ACC112 (cell line): ENCODE results near the gene MPHOSPH8.

Source experiments
- H2AFZ ChIP-seq: fragments of 200-600 bp; sonication (generic); one replicate; pipeline ENCODE4 v1.6.0; 2017; ENCODE audit warnings: antibody characterized with exemption, low read length; ENCODE audit not compliant: unreplicated experiment
- H3K27ac ChIP-seq: fragments of 200-600 bp; sonication (generic); 2 replicates; pipeline ENCODE4 v1.5.1; 2014; ENCODE audit warnings: low read depth, mild to moderate bottlenecking, antibody characterized with exemption, low read length, moderate library complexity
- H3K27me3 ChIP-seq: fragments of 200-600 bp; sonication (generic); 2 replicates; pipeline ENCODE4 v1.6.1; 2014; ENCODE audit warnings: mild to moderate bottlenecking, antibody characterized with exemption, low read length, moderate library complexity, mixed read lengths; ENCODE audit not compliant: insufficient read depth
- H3K36me3 ChIP-seq: fragments of 200-600 bp; sonication (generic); 2 replicates; pipeline ENCODE4 v1.6.1; 2016; ENCODE audit warnings: mild to moderate bottlenecking, antibody characterized with exemption, low read length, moderate library complexity, mixed read lengths; ENCODE audit not compliant: insufficient read depth
- H3K4me1 ChIP-seq: fragments of 200-600 bp; sonication (generic); one replicate; pipeline ENCODE4 v1.6.1; 2016; ENCODE audit warnings: low read length, mixed read lengths; ENCODE audit not compliant: insufficient read depth, unreplicated experiment, control insufficient read depth
- H3K4me3 ChIP-seq: fragments of 200-600 bp; sonication (generic); 2 replicates; pipeline ENCODE4 v1.5.1; 2014; ENCODE audit warnings: mild to moderate bottlenecking, low read depth, low read length
- H3K79me2 ChIP-seq: fragments of 200-600 bp; sonication (generic); one replicate; pipeline ENCODE4 v1.6.0; 2016; ENCODE audit warnings: low read length; ENCODE audit not compliant: control insufficient read depth, unreplicated experiment, insufficient read depth

Gene MPHOSPH8, protein sequence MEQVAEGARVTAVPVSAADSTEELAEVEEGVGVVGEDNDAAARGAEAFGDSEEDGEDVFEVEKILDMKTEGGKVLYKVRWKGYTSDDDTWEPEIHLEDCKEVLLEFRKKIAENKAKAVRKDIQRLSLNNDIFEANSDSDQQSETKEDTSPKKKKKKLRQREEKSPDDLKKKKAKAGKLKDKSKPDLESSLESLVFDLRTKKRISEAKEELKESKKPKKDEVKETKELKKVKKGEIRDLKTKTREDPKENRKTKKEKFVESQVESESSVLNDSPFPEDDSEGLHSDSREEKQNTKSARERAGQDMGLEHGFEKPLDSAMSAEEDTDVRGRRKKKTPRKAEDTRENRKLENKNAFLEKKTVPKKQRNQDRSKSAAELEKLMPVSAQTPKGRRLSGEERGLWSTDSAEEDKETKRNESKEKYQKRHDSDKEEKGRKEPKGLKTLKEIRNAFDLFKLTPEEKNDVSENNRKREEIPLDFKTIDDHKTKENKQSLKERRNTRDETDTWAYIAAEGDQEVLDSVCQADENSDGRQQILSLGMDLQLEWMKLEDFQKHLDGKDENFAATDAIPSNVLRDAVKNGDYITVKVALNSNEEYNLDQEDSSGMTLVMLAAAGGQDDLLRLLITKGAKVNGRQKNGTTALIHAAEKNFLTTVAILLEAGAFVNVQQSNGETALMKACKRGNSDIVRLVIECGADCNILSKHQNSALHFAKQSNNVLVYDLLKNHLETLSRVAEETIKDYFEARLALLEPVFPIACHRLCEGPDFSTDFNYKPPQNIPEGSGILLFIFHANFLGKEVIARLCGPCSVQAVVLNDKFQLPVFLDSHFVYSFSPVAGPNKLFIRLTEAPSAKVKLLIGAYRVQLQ

DNA sequence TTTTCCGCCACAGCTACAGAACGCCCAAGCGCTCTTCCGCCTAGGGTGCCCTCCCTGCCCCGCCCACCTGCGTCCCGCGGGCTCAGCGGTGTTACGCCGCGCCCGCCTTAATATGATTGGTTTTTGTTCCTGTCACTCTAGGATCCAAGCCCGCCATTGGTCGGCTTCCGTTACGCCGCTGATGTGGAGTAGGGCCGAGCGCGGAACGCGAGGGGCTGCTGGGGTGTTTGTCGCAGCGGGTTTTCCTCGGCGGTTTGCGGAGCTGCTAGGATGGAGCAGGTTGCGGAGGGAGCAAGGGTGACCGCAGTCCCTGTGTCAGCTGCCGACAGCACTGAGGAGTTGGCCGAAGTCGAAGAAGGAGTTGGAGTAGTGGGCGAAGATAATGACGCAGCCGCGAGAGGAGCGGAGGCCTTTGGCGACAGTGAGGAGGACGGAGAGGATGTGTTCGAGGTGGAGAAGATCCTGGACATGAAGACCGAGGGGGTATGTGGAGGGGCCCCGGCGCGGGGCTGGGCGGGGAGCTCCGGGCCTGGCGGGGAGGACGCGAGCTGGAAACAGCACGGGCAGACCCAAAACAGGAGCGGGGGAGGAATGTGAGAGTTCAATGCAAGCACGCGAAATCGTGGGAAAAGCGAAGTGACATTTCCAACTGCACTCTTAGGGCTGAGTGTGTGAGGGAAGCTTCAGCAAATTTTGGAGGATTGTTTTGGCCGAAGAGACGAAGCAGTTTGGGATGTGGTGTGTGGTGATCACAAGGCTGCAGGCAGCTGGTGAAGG, at the start of gene MPHOSPH8:
TSS of gene MPHOSPH8 (plus strand) at position 181 of the 777 bp plus-strand sequence. CDS start at position 271, 90 bp downstream.
- H3K4me1 ChIP-seq = peaks cover 8% of the 10 kb centered on the region
- peak within 1 kb of the TSS; percentile 49; the same call in 1 of the 2 replicates for H3K27ac ChIP-seq
- H3K27me3 ChIP-seq = no peaks in the 10 kb centered on the region
- H3K36me3 ChIP-seq = no peaks in the 10 kb centered on the region
- H3K4me3 ChIP-seq = peak within 1 kb of the TSS; percentile 96
- peaks cover 44% of the 10 kb centered on the region for H3K79me2 ChIP-seq
- peak within 1 kb of the TSS; percentile 93 for H2AFZ ChIP-seq

DNA sequence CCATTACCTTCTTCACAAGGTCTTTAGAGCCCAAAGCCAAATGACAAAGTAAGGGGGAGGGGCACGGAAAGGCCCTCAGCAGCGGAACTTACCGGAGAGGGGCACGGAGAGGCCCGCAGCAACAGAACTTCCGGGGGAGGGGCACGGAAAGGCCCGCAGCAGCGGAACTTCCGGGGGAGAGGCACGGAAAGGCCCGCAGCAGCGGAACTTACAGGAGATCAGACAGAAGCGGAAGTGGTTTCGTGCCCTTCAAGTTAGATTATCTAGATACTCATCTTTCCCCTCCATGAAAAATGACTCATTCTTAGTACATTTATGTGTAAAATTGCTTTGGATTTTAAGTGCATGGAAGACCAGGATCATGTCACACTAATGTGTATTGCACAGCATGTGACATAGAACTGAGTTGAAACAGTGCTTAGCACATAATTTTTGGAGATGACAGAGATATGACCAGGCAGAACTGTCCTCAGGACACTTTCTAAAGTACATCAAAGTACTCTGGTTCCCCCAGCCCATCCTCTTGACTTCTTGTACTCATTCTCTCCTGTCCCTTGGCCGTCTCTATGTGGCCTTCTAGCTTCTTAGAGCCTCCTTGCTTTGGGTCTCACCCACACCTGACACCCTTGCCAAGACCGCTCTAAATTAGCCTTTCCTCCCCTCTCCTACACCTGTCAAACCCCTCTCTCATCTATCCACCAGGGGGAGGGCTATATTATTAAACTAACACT, 46.4 kb upstream of the MPHOSPH8 start:
- no peaks in the 10 kb centered on the region for H3K27me3 ChIP-seq
- no peaks in the 10 kb centered on the region for H3K79me2 ChIP-seq
- no peaks in the 10 kb centered on the region for H3K36me3 ChIP-seq
- H3K4me3 ChIP-seq = no peak overlapping the region
- H2AFZ ChIP-seq = no peak overlapping the region
- no peaks in the 10 kb centered on the region for H3K4me1 ChIP-seq
- no peak overlapping the region for H3K27ac ChIP-seq

DNA sequence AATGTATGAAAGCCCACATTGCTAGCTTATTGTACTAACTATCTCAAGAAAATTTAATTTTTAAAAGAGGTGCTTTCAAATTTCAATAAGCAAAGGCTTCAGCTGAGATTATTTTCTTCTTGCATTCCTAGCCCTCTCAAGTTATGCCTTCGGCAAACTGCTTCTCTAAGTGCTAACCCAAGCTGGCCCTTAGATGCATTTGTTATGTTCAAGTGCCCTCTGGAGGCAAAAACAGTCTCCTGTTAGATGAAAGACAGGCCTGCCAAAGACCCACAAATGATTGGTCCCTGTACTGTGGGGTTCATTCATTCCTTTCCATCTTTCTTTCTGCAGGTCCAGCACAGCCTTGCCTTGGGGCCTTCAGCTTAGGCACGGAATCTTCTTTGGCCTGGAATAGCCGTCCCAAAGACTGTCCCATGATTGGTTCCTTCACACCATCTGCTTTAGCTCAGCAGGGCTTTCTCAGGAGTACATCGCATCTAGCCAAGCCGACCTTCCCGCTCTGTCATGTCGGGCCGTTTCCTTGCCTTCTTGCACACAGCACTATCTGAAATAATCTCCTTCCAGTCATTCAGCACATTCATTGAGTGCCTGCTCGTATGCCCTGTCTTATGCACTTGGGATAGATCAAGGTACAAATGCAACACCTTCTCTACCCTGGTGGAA, 45.7 kb upstream of the MPHOSPH8 start:
- Histone ChIP-seq H3K36me3 (no peaks in the 10 kb centered on the region), H3K4me3 (no peak overlapping the region), H3K4me1 (no peaks in the 10 kb centered on the region), H2AFZ (no peak overlapping the region), H3K79me2 (no peaks in the 10 kb centered on the region), H3K27me3 (no peaks in the 10 kb centered on the region), H3K27ac (no peak overlapping the region)

DNA sequence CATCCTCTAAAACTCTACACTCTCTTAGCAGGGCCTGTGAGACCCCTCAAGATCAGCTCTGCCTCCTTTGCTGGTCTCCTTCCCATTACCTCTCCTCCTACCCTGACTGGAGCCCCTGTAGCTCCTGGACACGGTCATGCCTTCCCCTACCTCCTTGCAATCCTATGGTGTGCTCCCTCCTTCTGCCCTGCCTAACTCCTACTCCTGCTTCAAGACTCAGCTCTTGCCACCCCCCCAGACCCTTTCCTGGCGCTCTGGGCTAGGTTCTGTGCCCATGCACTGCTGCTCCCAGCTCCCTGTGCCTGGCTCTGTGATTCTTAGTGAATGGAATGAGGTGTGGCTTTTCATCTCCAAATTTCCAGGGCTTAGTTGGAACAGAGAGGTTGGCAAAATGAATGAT, 44.1 kb upstream of the MPHOSPH8 start:
- H3K27ac ChIP-seq = no peak overlapping the region
- H3K79me2 ChIP-seq = no peaks in the 10 kb centered on the region
- no peaks in the 10 kb centered on the region for H3K4me1 ChIP-seq
- H3K36me3 ChIP-seq = no peaks in the 10 kb centered on the region
- H3K27me3 ChIP-seq = no peaks in the 10 kb centered on the region
- no peak overlapping the region for H2AFZ ChIP-seq
- H3K4me3 ChIP-seq = no peak overlapping the region

DNA sequence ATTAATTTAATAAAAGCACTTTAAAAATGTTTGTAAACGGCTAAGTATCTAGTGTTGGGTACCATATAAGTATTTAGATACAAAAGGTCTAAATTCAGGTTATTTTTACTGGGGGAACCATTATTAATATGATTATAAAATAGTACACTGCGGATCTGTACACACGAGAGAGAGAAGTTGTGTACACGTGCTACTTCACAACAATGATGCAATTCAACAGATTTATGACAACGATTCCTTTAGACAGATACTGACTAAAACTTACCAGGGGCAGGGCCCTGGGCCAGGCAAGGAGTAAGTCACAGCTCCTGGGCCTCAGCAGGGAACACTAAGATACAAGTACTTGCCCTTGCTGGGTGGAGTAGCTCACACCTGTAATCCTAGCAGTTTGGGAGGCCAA, 43.0 kb upstream of the MPHOSPH8 start:
- Histone ChIP-seq H3K79me2 (no peaks in the 10 kb centered on the region), H3K27ac (no peak overlapping the region), H2AFZ (no peak overlapping the region), H3K4me1 (no peaks in the 10 kb centered on the region), H3K4me3 (no peak overlapping the region), H3K36me3 (no peaks in the 10 kb centered on the region), H3K27me3 (no peaks in the 10 kb centered on the region)

DNA sequence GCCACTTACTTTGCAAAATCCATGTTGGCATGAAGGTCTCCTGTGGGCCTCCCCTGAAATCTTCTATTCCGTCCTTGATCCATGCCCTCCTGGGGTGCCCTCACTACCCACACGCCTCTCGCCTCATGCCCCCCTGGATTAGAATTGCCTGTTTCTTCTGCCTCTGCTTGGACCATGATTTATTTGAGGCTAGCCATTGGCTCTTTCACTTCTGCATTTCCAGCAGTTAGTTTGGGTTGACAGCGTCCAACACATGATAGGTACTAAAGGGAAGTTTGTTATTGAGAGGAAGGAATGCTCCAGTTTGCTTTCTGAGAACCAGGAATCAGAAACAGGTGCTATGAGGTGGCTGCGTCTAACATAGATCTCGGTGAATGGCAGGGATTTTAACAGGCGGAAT, 41.6 kb upstream of the MPHOSPH8 start:
- Histone ChIP-seq H3K36me3 (no peaks in the 10 kb centered on the region), H3K4me3 (no peak overlapping the region), H3K27ac (no peak overlapping the region), H3K79me2 (no peaks in the 10 kb centered on the region), H3K4me1 (peaks cover 2% of the 10 kb centered on the region), H3K27me3 (no peaks in the 10 kb centered on the region), H2AFZ (no peak overlapping the region)

DNA sequence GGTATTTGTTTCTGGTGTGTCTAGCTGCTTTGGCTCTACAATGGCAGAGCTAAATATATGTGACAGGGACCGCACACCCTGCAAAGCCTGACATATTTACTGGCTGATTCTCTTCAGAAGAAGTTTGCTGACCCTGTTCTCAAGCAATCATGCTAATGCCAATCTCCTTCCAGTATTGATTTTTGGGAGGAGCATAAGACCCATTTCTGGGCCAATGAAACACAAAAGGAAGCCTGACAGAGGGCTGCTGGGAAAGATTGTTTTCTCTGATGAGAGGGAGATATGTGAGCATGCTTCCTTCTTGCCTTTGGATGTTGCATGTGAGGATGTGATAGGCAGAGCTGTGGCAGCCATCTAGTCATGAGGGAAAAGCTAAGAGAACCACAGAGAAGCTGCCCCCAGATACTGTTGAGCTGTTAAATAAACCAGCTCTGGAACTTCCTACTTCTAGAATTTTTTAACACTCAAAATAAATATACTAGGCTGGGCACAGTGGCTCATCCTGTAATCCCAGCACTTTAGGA, 40.7 kb upstream of the MPHOSPH8 start:
- H3K79me2 ChIP-seq = no peaks in the 10 kb centered on the region

DNA sequence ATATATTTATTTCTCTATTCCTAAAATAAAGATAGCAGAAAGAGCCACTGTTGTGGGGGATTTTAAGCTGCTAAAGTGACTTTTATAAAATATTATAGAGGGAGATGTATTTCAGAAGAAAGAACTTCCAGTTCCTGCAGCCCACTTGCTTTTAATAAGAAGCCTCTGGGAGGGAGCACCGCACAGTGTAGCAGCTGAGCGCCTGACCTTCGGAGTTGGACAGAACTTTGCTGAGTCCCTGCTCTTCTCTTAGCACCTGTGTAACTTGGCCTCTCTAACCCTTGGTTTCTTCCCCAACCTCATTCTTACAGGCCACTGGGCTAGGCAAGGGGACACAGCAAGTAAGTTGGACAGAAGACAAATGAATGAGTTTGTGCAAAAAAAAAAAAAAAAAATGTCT, 37.4 kb upstream of the MPHOSPH8 start:
- no peaks in the 10 kb centered on the region for H3K36me3 ChIP-seq
- H2AFZ ChIP-seq = no peak overlapping the region
- H3K27ac ChIP-seq = no peak overlapping the region
- no peaks in the 10 kb centered on the region for H3K27me3 ChIP-seq
- no peak overlapping the region for H3K4me3 ChIP-seq
- H3K4me1 ChIP-seq = peaks cover 5% of the 10 kb centered on the region
- no peaks in the 10 kb centered on the region for H3K79me2 ChIP-seq

More for the DNA sequence above, 40.7 kb upstream of the MPHOSPH8 start:
- no peaks in the 10 kb centered on the region for H3K27me3 ChIP-seq
- no peak overlapping the region for H2AFZ ChIP-seq
- no peaks in the 10 kb centered on the region for H3K36me3 ChIP-seq
- H3K4me1 ChIP-seq = peaks cover 5% of the 10 kb centered on the region
- no peak overlapping the region for H3K27ac ChIP-seq
- no peak overlapping the region for H3K4me3 ChIP-seq

DNA sequence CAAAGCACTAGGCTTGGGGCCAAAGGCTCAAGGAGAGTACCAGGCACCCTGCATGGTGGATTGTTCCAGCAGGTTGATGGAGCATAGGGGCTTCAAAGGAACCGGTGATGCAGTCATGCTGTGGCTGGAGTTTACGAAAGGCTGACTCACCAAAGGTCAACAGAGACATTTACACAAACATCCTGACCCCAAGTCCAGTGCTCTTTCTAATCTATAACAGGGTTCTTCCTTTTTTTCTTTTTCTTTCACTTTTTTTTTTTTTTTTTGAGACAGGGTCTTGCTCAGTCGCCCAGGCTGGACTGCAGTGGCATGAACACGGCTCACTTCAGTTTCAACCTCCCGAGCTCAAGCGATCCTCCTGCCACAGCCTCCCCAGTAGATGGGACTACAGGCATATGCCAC, 36.5 kb upstream of the MPHOSPH8 start:
- no peaks in the 10 kb centered on the region for H3K27me3 ChIP-seq
- H3K4me3 ChIP-seq = no peak overlapping the region
- no peak overlapping the region for H3K27ac ChIP-seq
- H3K4me1 ChIP-seq = peaks cover 5% of the 10 kb centered on the region
- no peaks in the 10 kb centered on the region for H3K79me2 ChIP-seq
- no peak overlapping the region for H2AFZ ChIP-seq
- H3K36me3 ChIP-seq = no peaks in the 10 kb centered on the region
